Measurements from ENCODE around the gene MSTN. TPM values are rescaled to one million over a fixed set of nuclear protein-coding genes. Genes with fewer than 3 reads are reported as not detected.

MSTN gene
- total and polyA plus RNA-seq, 8 donors: 0.08 to 0.66 (median 0.09) TPM; not detected in 3

GRCh38 chr2:190060626-190061025 lies 1.9 kb downstream of the MSTN start:
- Histone ChIP-seq H3K36me3 (no peaks in the 10 kb centered on the region), H3K4me3 (no peak overlapping the region), H3K27me3 (no peaks in the 10 kb centered on the region), H3K27ac (no peak overlapping the region), H3K9me3 (no peaks in the 10 kb centered on the region), H3K4me1 (no peaks in the 10 kb centered on the region)
- ATAC-seq (no peak), FAIRE-seq (no peak), DNase-seq (no peak)
- intact Hi-C loops (cut with DNase I): no loop called here
- TF ChIP-seq CTCF (IDR thresholded peaks at IDR 0.05): no peak
- WGBS, 2 donors: 67 to 87% methylated on average over 2 of the region's 2 CpGs

GRCh38 chr2:190060019-190060418 lies 2.5 kb downstream of the MSTN start:
- TF ChIP-seq CTCF (IDR thresholded peaks at IDR 0.05): no peak
- no peak for ATAC-seq
- no peak for DNase-seq
- 91 to 95% methylated on average over 4 of the region's 4 CpGs for WGBS, 2 donors
- Histone ChIP-seq H3K4me3 (no peak overlapping the region), H3K27ac (no peak overlapping the region), H3K27me3 (no peaks in the 10 kb centered on the region), H3K9me3 (no peaks in the 10 kb centered on the region), H3K4me1 (no peaks in the 10 kb centered on the region), H3K36me3 (no peaks in the 10 kb centered on the region)
- no peak for FAIRE-seq
- intact Hi-C loops (cut with DNase I): no loop called here

- TF ChIP-seq CTCF (IDR thresholded peaks at IDR 0.05): no peak
- Histone ChIP-seq H3K4me1 (no peaks in the 10 kb centered on the region), H3K9me3 (no peaks in the 10 kb centered on the region), H3K27me3 (no peaks in the 10 kb centered on the region), H3K36me3 (no peaks in the 10 kb centered on the region), H3K4me3 (no peak overlapping the region), H3K27ac (no peak overlapping the region)
- ATAC-seq (no peak), DNase-seq (no peak), FAIRE-seq (no peak)
- intact Hi-C loops (cut with DNase I): no loop called here
- WGBS, 2 donors: 31 to 32% methylated on average over 5 of the region's 5 CpGs
Measured at GRCh38 chr2:190053426-190053825, 9.1 kb downstream of the MSTN start.

- no peak for FAIRE-seq
- TF ChIP-seq CTCF (IDR thresholded peaks at IDR 0.05): no peak
Measured at GRCh38 chr2:190052307-190052706, 10.2 kb downstream of the MSTN start.

GRCh38 chr2:190051223-190051622 lies 11.3 kb downstream of the MSTN start:
- no peak for TF ChIP-seq CTCF (IDR thresholded peaks at IDR 0.05)
- no peak for FAIRE-seq
- Histone ChIP-seq H3K4me1 (no peaks in the 10 kb centered on the region), H3K27me3 (no peaks in the 10 kb centered on the region), H3K36me3 (no peaks in the 10 kb centered on the region), H3K27ac (no peak overlapping the region), H3K4me3 (no peak overlapping the region), H3K9me3 (no peaks in the 10 kb centered on the region)
- no peak for DNase-seq
- no peak for ATAC-seq
- intact Hi-C loops (cut with DNase I): no loop called here

More at GRCh38 chr2:190052307-190052706, 10.2 kb downstream of the MSTN start:
- Histone ChIP-seq H3K27ac (no peak overlapping the region), H3K9me3 (no peaks in the 10 kb centered on the region), H3K4me3 (no peak overlapping the region), H3K36me3 (no peaks in the 10 kb centered on the region), H3K27me3 (no peaks in the 10 kb centered on the region), H3K4me1 (no peaks in the 10 kb centered on the region)
- intact Hi-C loops (cut with DNase I): no loop called here
- DNase-seq (no peak), ATAC-seq (no peak)
- WGBS, 2 donors: 88 to 89% methylated on average over 5 of the region's 5 CpGs
